ENCODE results near the gene MAP3K9. TPM values are rescaled to one million over a fixed set of nuclear protein-coding genes. Genes with fewer than 3 reads are reported as not detected.
"Not testable (repeated sequence)": the region's sequence is repeated elsewhere in the genome, so short reads cannot be mapped to it uniquely, and the experiment has no call there.

MAP3K9 gene
- total RNA-seq = 1 to 10 TPM; 1.6 to 3.2 TPM

DNA sequence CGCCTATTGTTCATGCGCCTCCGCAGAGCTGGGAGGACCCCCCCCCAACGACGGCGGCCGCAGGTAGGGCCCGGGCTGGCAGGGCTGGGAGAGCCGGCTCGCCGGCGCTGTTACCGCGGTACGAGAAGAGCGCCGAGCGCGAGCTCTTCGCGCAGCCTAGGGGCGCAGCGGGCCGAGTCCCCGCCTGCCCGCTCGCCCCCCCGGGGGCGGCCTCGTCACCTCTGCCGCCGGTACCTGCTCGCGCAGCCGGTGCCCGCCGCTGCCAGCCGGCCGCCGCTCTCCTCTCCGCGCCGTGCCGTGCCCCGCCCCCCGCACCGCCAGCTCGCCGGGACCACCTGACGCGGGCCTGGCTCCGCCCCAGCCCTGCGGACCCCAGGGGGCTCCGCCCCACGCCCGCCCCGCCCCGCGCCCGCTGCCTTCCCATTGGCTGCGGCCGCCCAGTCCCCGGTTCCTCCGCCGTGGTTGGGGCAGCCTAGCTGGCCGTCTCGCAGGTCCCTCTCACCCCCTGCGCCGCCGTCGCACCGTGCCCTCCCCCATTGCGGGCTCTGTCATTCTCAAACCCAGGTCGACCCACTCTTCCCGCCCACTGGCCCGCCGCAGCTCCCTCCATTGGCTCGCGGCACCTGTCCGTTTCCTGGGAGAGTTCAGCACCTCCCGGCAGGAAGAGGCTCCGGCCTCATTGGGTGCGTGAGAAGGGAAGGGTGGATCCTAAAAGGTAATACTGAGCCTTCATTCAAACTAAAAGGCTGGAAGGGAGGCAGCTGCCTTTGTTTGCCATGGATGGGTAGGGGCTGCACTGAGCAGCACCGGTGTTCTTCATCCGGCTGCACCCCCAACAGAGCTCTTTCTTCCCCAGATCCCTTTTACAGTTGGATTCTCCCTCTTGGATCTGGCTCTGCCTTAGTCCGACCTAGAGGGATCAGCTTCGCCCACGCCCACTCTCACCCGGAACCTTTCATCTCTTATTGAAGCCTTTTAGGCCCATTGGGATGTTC lies at the start of gene MAP3K9:
MAP3K9 (minus strand) TSS at position 289 of the 995 bp plus-strand sequence. CDS start 342 bp downstream, outside the sequence.
- TF ChIP-seq, protein P1, sequence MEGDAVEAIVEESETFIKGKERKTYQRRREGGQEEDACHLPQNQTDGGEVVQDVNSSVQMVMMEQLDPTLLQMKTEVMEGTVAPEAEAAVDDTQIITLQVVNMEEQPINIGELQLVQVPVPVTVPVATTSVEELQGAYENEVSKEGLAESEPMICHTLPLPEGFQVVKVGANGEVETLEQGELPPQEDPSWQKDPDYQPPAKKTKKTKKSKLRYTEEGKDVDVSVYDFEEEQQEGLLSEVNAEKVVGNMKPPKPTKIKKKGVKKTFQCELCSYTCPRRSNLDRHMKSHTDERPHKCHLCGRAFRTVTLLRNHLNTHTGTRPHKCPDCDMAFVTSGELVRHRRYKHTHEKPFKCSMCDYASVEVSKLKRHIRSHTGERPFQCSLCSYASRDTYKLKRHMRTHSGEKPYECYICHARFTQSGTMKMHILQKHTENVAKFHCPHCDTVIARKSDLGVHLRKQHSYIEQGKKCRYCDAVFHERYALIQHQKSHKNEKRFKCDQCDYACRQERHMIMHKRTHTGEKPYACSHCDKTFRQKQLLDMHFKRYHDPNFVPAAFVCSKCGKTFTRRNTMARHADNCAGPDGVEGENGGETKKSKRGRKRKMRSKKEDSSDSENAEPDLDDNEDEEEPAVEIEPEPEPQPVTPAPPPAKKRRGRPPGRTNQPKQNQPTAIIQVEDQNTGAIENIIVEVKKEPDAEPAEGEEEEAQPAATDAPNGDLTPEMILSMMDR (IDR thresholded peaks at IDR 0.05) = no peak
- Histone ChIP-seq H3K4me1 (peaks cover 0 to 25% of the 10 kb centered on the region in 2 donors), H3K9me3 (no peaks in the 10 kb centered on the region), H3K27ac (peak within 1 kb of the TSS; percentile 77 to 78), H3K27me3 (peaks cover 0 to 6% of the 10 kb centered on the region in 2 donors), H3K4me3 (peak within 1 kb of the TSS; percentile 68 to 82), H3K36me3 (no peaks in the 10 kb centered on the region)
- peak; percentile 71 for DNase-seq (ENCODE audit: low spot score)

DNA sequence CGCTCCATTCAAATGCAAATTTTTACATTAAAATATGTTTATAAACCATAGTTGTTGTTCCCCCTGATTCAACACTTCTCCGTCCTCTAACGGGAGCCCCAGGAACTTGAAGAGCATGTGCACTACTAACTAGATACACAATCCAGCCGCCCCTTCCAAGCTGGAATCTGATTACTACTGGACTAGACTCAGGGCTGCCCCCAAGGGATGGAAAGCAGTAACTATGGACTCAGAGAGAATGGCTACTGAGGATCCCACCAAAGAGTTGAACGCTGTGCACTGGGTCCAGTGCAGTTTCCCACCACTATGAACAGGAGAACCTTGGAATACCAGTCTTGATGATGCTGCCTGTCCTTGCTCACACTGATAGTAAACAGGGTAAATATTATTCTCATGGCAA lies 49.3 kb upstream of the MAP3K9 start:
- H3K27me3 ChIP-seq = no peaks in the 10 kb centered on the region
- H3K4me3 ChIP-seq = no peak overlapping the region
- H3K27ac ChIP-seq = no peak overlapping the region
- no peaks in the 10 kb centered on the region for H3K36me3 ChIP-seq
- H3K4me1 ChIP-seq = no peaks in the 10 kb centered on the region
- TF ChIP-seq, protein P1 (IDR thresholded peaks at IDR 0.05) = no peak
- no peaks in the 10 kb centered on the region for H3K9me3 ChIP-seq
- DNase-seq (ENCODE audit: low spot score) = no peak

DNA sequence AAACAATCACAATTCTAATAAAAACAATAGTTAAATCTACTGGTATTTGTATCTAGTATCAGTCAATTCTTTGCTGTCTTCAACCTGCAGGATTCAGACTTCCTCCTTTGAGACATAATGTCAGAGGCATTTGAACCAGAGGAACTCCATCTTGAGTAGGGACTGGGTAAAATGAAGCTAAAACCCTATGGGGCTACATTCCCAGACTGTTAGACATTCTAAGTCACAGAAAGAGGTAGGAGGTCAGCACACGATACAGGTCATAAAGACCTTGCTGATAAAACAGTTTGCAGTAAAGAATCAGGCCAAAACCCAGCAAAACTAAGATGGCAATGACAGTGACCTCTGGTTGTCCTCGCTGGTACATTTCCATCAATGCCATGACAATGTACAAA lies 48.2 kb upstream of the MAP3K9 start:
- no peak overlapping the region for H3K27ac ChIP-seq
- H3K27me3 ChIP-seq = no peaks in the 10 kb centered on the region
- no peak overlapping the region for H3K4me3 ChIP-seq
- no peaks in the 10 kb centered on the region for H3K9me3 ChIP-seq
- no peaks in the 10 kb centered on the region for H3K4me1 ChIP-seq
- TF ChIP-seq, protein P1 (IDR thresholded peaks at IDR 0.05) = no peak
- DNase-seq (ENCODE audit: low spot score) = no peak
- H3K36me3 ChIP-seq = no peaks in the 10 kb centered on the region

DNA sequence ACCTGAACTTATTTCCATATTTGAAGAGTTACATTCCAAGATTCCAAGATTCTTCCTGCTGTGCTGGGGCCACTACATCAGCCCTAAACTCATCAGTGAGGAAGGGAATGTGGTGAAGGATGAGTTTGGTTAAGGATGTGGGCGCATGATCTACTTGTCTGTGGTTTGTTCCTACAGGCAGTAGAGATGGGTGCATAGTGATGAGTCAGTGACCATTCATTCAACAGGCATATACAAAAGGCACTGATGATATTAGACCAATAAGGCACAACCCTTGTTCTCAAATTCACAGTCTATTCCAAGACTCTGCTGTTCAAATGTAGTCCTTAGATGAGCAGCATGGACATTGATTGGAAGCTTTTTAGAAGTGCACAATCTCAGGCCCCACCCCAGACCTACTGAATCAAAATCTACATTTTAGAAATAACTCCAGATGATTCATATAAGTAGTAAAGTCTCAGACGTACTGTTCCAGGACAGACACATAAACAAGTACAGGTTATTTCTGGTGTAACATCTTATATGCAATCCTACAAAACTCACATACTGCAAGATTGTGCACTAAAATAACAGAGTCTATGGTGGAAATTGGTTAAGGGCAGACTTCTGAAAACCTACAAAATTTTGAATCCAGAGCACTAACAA lies 47.7 kb upstream of the MAP3K9 start:
- no peaks in the 10 kb centered on the region for H3K36me3 ChIP-seq
- H3K4me1 ChIP-seq = no peaks in the 10 kb centered on the region
- H3K27me3 ChIP-seq = no peaks in the 10 kb centered on the region
- no peak overlapping the region for H3K27ac ChIP-seq
- no peak overlapping the region for H3K4me3 ChIP-seq
- no peak for DNase-seq (ENCODE audit: low spot score)
- H3K9me3 ChIP-seq = no peaks in the 10 kb centered on the region
- TF ChIP-seq, protein P1 (IDR thresholded peaks at IDR 0.05) = no peak

DNA sequence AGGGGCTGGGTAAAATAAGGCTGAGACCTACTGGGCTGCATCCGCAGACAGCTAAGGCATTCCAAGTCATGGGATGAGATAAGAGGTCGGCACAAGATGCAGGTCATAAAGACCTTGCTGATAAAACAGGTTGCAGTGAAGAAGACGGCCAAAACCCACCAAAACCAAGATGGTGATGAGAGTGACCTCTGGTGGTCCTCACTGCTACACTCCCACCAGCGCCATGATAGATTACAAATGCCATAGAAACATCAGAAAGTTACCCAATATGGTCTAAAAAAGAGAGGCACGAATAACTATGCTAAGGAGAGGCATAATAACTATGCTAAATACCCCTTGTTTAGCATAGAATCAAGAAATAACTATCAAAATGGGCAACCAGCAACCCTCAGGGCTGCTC lies 46.2 kb upstream of the MAP3K9 start:
- Histone ChIP-seq H3K27ac (no peak overlapping the region), H3K4me1 (no peaks in the 10 kb centered on the region), H3K9me3 (no peaks in the 10 kb centered on the region), H3K4me3 (no peak overlapping the region), H3K27me3 (no peaks in the 10 kb centered on the region), H3K36me3 (no peaks in the 10 kb centered on the region)
- TF ChIP-seq, protein P1 (IDR thresholded peaks at IDR 0.05) = no peak
- DNase-seq (ENCODE audit: low spot score) = no peak

DNA sequence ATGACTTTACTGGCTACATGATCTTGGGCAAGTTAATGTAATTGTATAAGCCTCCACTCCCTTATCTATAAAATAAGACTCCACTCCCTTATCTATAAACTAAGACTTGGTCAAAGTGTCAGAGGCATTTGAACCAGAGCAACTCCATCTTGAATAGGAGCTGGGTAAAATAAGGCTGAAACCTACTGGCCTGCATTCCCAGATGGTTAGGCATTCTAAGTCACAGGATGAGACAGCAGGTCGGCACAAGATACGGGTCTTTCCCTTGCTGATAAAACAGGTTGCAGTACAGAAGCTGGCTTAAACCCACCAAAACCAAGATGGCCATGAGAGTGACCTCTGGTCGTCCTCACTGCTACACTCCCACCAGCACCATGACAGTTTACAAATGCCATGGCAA lies 44.3 kb upstream of the MAP3K9 start:
- not testable (repeated sequence) for H3K27me3 ChIP-seq; H3K4me3 ChIP-seq; H3K27ac ChIP-seq; H3K36me3 ChIP-seq; H3K4me1 ChIP-seq; H3K9me3 ChIP-seq; DNase-seq (ENCODE audit: low spot score)
